Stimulated activated CD8-positive, alpha-beta memory T cell treated with anti-CD3 and anti-CD28 coated beads, Interleukin-7, amount 100 ng/mL, for 24 hours (primary cell): ENCODE data around the gene DNMT3L.
"Not testable (repeated sequence)": the region's sequence is repeated elsewhere in the genome, so short reads cannot be mapped to it uniquely, and the experiment has no call there.

Experiments
- DNase-seq: peaks from one replicate; pipeline ENCODE4 v3.0.0-alpha.2; 2020; ENCODE audit warnings: low read depth

Gene DNMT3L

GRCh38 chr21:44294391-44295162 is 32.9 kb upstream of the DNMT3L start:
- no peak for DNase-seq

GRCh38 chr21:44293551-44294231 is 32.0 kb upstream of the DNMT3L start:
- DNase-seq: no peak

- no peak for DNase-seq
These were observed 31.1 kb upstream of the DNMT3L start for GRCh38 chr21:44292812-44293195.

- DNase-seq: no peak
These were observed 30.5 kb upstream of the DNMT3L start for GRCh38 chr21:44291936-44292811.

GRCh38 chr21:44291078-44291935 is 29.6 kb upstream of the DNMT3L start:
- DNase-seq: no peak

- no peak for DNase-seq
These were observed 28.8 kb upstream of the DNMT3L start for GRCh38 chr21:44290327-44291077.

- DNase-seq: no peak
These were observed 27.8 kb upstream of the DNMT3L start for GRCh38 chr21:44289381-44290010.

GRCh38 chr21:44288251-44289110 is 26.8 kb upstream of the DNMT3L start:
- no peak for DNase-seq

- no peak for DNase-seq
These were observed 25.3 kb upstream of the DNMT3L start for GRCh38 chr21:44286716-44287632.

GRCh38 chr21:44286086-44286715 is 24.5 kb upstream of the DNMT3L start:
- no peak for DNase-seq

- DNase-seq: no peak
These were observed 23.7 kb upstream of the DNMT3L start, which contains the start of gene AIRE for GRCh38 chr21:44285138-44285992. Gene AIRE, plus strand, starts transcription at chr21:44285876. Its CDS starts 131 bp downstream, at chr21:44286007.

GRCh38 chr21:44283948-44284347 is 22.3 kb upstream of the DNMT3L start:
- DNase-seq: no peak

GRCh38 chr21:44283211-44283785 is 21.6 kb upstream of the DNMT3L start:
- DNase-seq: not testable (repeated sequence)

GRCh38 chr21:44282370-44282769 is 20.7 kb upstream of the DNMT3L start:
- DNase-seq: no peak

- DNase-seq: no peak
These were observed 20.1 kb upstream of the DNMT3L start for GRCh38 chr21:44281801-44282200.
